Left ventricle myocardium inferior (tissue), 1 donor: ENCODE results near the gene PDPN. TPM values are rescaled to one million over a fixed set of nuclear protein-coding genes. Genes with fewer than 3 reads are reported as not detected.

ENCODE experiments used
- DNase-seq: peaks from one replicate; pipeline ENCODE4 v3.0.0-alpha.2; 2020
- H3K27ac ChIP-seq: fragments of 200-600 bp; replicated peaks from 2 replicates; pipeline ENCODE4 v1.8.0; 2021
- H3K27me3 ChIP-seq: fragments of 200-600 bp; 2 replicates; pipeline ENCODE4 v1.8.0; 2021; ENCODE audit warnings: low read depth
- H3K36me3 ChIP-seq: fragments of 200-600 bp; 2 replicates; pipeline ENCODE4 v1.8.0; 2021
- H3K4me1 ChIP-seq: fragments of 200-600 bp; 2 replicates; pipeline ENCODE4 v1.8.0; 2021
- H3K4me3 ChIP-seq: fragments of 200-600 bp; 2 replicates; pipeline ENCODE4 v1.8.0; 2021; ENCODE audit warnings: mild to moderate bottlenecking, moderate library complexity
- H3K9me3 ChIP-seq: fragments of 200-600 bp; replicated peaks from 2 replicates; pipeline ENCODE4 v1.8.0; 2021
- intact Hi-C: fragments of 100-400 bp; cut with micrococcal nuclease; formaldehyde crosslinking; loops from one replicate; pipeline ENCODE4 v1.11.0; 2022
- long read RNA-seq: library from polyadenylated mRNA; unstranded; transcript quantifications from one replicate; pipeline ENCODE4 v2.0.0, GENCODE V29; 2021
- total RNA-seq: library from RNA; stranded (reverse); fragmentation: NEBNext Ultra II Directional; extraction: Animal tissue kit (Norgen Biotek cat#: 25700); gene quantifications from one replicate; pipeline ENCODE4 v1.2.1, GENCODE V29; 2021
- TF ChIP-seq, protein P1 (sequence below): fragments of 200-600 bp; IDR thresholded peaks from 2 replicates; pipeline ENCODE4 v1.8.0; 2021; ENCODE audit warnings: antibody characterized with exemption, mild to moderate bottlenecking, borderline replicate concordance
- donor health status: DM: no; HTN: yes; CAD: no; lungs with severe emphysema.

The PDPN gene, protein sequence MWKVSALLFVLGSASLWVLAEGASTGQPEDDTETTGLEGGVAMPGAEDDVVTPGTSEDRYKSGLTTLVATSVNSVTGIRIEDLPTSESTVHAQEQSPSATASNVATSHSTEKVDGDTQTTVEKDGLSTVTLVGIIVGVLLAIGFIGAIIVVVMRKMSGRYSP
- 16.7 TPM for total RNA-seq
- long read RNA-seq, transcript PDPN-201 (6 exons, 3,104 nt) = major isoform, 11 of 23 reads
- long read RNA-seq, transcript PDPN-202 (6 exons, 2,801 nt) = major isoform, 11 of 23 reads
- long read RNA-seq, partial matches to known transcripts = 0 of 23 reads
- long read RNA-seq, other reads (novel, unspliced or antisense) = 1 of 23 reads

DNA sequence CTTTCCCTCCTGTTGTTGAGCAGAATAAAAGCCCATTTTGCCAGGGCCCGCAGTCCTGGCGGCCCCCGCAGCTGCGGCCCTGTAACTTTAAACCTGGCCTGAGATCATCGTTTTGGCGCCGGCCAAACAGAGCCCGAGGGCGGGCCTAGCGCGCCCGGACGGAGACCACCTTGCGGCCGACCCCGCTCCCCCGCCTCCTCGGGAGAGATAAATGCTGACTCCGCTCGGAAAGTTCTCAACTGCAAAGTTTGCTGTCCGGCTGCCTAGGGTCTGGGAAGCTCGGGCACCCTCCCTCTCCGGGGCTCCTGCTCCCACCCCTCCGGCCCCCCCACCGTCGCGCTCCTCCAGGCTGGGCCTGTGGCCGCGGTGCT, at the start of gene PDPN:
Gene PDPN (plus strand): TSS at position 238 of the 371 bp plus-strand sequence. CDS start 202 bp downstream, outside the sequence.
- no peaks in the 10 kb centered on the region for H3K36me3 ChIP-seq
- H3K4me3 ChIP-seq = peak within 1 kb of the TSS; percentile 72
- H3K27me3 ChIP-seq = peaks cover 48% of the 10 kb centered on the region
- intact Hi-C loops = no loop called here
- TF ChIP-seq, protein P1, sequence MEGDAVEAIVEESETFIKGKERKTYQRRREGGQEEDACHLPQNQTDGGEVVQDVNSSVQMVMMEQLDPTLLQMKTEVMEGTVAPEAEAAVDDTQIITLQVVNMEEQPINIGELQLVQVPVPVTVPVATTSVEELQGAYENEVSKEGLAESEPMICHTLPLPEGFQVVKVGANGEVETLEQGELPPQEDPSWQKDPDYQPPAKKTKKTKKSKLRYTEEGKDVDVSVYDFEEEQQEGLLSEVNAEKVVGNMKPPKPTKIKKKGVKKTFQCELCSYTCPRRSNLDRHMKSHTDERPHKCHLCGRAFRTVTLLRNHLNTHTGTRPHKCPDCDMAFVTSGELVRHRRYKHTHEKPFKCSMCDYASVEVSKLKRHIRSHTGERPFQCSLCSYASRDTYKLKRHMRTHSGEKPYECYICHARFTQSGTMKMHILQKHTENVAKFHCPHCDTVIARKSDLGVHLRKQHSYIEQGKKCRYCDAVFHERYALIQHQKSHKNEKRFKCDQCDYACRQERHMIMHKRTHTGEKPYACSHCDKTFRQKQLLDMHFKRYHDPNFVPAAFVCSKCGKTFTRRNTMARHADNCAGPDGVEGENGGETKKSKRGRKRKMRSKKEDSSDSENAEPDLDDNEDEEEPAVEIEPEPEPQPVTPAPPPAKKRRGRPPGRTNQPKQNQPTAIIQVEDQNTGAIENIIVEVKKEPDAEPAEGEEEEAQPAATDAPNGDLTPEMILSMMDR = no peak
- peak within 1 kb of the TSS; percentile 81 for H3K27ac ChIP-seq
- peak; percentile 43 for DNase-seq
- H3K4me1 ChIP-seq = peaks cover 50% of the 10 kb centered on the region
- no peaks in the 10 kb centered on the region for H3K9me3 ChIP-seq

DNA sequence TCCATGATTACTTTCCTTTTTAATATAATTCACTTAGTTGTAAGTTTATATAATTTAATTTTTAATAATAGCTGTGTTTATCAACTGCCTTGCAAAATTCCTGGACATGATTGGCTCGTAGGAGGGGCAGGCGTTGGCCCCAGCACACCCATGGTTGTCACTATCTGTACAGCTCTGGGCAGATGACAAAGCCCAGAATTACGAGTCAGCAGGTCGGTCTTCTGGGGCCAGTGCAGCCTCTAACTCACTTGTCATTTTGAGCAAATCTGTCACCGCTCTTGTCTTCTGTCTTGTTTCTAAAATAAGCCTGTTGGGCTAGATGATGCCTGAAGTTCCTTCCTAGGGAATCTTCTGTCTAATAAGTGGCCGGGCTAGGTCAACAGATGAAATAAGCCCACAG, 48.4 kb upstream of the PDPN start:
- TF ChIP-seq, protein P1 = no peak
- no peaks in the 10 kb centered on the region for H3K36me3 ChIP-seq
- no peak overlapping the region for H3K4me3 ChIP-seq
- peaks cover 25% of the 10 kb centered on the region for H3K4me1 ChIP-seq
- intact Hi-C loops = no loop called here
- H3K27ac ChIP-seq = peak overlapping the region; percentile 77
- H3K27me3 ChIP-seq = no peaks in the 10 kb centered on the region
- no peaks in the 10 kb centered on the region for H3K9me3 ChIP-seq
- peak; percentile 55 for DNase-seq

DNA sequence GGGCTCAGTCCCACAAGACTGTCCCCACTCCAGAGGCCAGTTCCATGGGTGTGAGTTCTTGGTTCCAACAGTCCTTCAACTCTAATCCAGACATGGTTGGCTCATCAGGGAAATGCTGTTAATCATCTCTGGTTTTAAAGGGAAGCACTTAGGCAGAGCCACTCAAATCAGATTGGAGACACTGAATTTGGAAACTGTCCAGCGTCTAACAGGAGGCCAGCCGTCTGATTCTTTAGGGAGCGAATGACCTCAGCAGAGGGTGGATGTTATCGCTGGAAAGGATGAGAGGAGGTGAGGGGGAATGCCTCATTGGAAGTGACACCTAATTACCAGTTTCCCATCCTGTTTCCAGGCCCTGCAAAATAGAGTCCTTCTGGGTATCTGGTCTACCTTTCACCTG, 47.1 kb upstream of the PDPN start:
- intact Hi-C loops = no loop called here
- Histone ChIP-seq H3K4me3 (no peak overlapping the region), H3K27me3 (no peaks in the 10 kb centered on the region), H3K9me3 (no peaks in the 10 kb centered on the region), H3K4me1 (peaks cover 36% of the 10 kb centered on the region), H3K36me3 (no peaks in the 10 kb centered on the region), H3K27ac (peak overlapping the region; percentile 77)
- TF ChIP-seq, protein P1 = no peak
- DNase-seq = no peak

DNA sequence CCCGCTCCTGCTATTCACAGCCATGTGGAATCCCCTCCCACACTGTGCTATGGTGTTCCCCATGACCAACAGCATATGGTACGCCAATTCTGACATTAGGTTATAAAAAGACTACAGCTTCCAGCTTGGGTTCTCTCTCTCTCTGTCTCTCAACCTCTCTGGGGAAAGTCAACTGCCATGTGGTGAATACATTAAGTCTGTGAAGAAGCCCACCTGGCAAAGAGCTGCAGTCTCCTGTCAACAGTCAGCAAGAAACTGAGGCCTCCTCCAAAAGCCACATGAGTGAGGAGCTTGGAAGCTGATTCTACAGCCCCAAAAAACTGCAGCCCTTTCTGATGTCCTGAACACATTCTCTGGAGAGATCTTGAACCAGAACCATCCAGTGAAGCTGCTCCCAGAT, 44.8 kb upstream of the PDPN start:
- no peak for DNase-seq
- no peak overlapping the region for H3K4me3 ChIP-seq
- no peaks in the 10 kb centered on the region for H3K9me3 ChIP-seq
- no peaks in the 10 kb centered on the region for H3K36me3 ChIP-seq
- peaks cover 44% of the 10 kb centered on the region for H3K4me1 ChIP-seq
- TF ChIP-seq, protein P1 = no peak
- H3K27ac ChIP-seq = no peak overlapping the region
- intact Hi-C loops = no loop called here
- no peaks in the 10 kb centered on the region for H3K27me3 ChIP-seq

DNA sequence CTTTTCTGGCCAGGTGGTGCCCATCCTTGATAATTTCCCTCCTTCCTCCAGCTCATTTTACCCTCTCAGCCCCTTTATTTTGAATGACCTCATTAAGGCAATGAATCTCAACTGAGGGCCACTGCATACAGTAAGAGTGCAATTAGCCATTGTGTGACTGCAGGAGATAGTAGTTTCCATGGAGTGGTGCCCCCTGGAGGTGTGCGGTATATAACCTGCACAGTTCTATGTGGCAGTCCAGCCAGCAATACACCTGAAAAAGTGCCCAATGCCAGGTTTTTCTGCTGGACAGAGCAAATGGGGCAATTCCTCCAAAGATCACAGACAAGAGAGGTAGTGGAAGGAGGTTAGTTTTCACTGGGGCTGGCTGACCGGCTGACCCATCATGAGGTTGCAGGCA, 43.9 kb upstream of the PDPN start:
- TF ChIP-seq, protein P1 = no peak
- intact Hi-C loops = no loop called here
- H3K36me3 ChIP-seq = no peaks in the 10 kb centered on the region
- no peak overlapping the region for H3K4me3 ChIP-seq
- H3K4me1 ChIP-seq = peaks cover 44% of the 10 kb centered on the region
- no peaks in the 10 kb centered on the region for H3K27me3 ChIP-seq
- no peak for DNase-seq
- H3K9me3 ChIP-seq = no peaks in the 10 kb centered on the region
- H3K27ac ChIP-seq = peak overlapping the region; percentile 88
